Lower leg skin (tissue), 4 donors: Measurements from ENCODE around the gene ZFHX3. TPM values are rescaled to one million over a fixed set of nuclear protein-coding genes. Genes with fewer than 3 reads are reported as not detected.

Source experiments
- DNase-seq, 2 donors: peaks; one replicate each; pipeline ENCODE4 v3.0.0-alpha.2; 2019; ENCODE audit warnings: low spot score in 2 of 2
- H3K4me3 ChIP-seq: fragments of 200-600 bp; sonication (generic); 2 replicates; pipeline ENCODE4 v1.5.1; 2017; ENCODE audit warnings: mild to moderate bottlenecking, low read depth; ENCODE audit not compliant: poor library complexity, severe bottlenecking
- POLR2A ChIP-seq, 2 donors: fragments of 450-650 bp; IDR thresholded peaks; one replicate each; pipeline ENCODE4 v1.6.1; 2016 to 2017; ENCODE audit warnings: antibody characterized with exemption in 2 of 2, mild to moderate bottlenecking in 1 of 2, moderate library complexity in 1 of 2
- WGBS, 2 donors: methylation state at CpG; one replicate each; pipeline ENCODE4 v1.1.5; 2018; 5-methylcytosine and 5-hydroxymethylcytosine counted together
- intact Hi-C: fragments of 100-400 bp; cut with DNase I; formaldehyde crosslinking; loops from one replicate; pipeline ENCODE4 v1.15.0; 2023; ENCODE audit warnings: low total_unique reads
- total RNA-seq, 4 donors: library from RNA; depleted of rRNA; stranded (reverse); fragments of >200 nt; gene quantifications; one replicate each; pipeline ENCODE4 v1.1.0, GENCODE V29; 2016
- TF ChIP-seq, protein P1 (sequence below), 3 donors: fragments of 450-650 bp; IDR thresholded peaks; one replicate each; pipeline ENCODE4 v1.5.1; 2016; ENCODE audit warnings: antibody characterized with exemption in 3 of 3, mild to moderate bottlenecking in 3 of 3, moderate library complexity in 2 of 3

The ZFHX3 gene
- total RNA-seq, 4 donors from 2014 or later = 3.4 to 14.9 (median 10.0) TPM

DNA sequence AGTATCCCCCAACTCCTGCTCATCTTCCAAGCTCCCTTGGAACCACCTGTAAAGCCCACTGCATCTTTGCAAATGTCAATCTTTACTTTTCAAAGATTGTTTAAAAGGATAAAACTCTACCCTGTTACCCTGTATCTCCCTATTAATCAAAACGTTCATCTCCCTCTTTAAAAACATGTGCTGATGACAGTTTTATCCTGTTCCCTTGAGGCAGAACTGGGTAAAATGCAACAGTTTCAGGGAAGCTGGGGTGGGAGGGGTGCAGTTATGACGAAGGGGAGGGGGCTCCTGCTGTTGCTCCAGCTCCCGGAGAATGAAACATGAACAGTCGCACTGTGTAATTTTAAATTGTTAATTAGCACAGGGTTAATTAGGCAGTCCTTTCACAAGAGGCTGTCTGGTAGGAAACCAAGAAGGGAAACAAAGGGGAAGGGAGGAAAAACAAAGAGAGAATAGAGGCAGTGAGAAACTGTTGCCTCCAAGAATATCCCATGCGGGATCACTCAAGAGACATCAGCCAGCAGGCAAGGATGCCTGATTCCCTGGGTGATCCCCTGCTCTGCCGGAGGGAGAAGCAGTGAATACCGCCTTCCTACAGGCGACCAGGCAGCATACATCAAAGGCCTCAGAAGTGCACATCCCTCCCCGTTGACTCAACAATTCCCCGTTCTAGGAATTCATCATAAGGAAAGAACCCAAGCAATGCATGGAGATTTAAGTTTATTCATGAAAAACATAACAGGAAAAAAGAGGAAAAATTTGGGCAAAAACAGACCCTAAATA, 84.2 kb downstream of the ZFHX3 start:
- TF ChIP-seq POLR2A (IDR thresholded peaks at IDR 0.05) = no peak
- TF ChIP-seq, protein P1, sequence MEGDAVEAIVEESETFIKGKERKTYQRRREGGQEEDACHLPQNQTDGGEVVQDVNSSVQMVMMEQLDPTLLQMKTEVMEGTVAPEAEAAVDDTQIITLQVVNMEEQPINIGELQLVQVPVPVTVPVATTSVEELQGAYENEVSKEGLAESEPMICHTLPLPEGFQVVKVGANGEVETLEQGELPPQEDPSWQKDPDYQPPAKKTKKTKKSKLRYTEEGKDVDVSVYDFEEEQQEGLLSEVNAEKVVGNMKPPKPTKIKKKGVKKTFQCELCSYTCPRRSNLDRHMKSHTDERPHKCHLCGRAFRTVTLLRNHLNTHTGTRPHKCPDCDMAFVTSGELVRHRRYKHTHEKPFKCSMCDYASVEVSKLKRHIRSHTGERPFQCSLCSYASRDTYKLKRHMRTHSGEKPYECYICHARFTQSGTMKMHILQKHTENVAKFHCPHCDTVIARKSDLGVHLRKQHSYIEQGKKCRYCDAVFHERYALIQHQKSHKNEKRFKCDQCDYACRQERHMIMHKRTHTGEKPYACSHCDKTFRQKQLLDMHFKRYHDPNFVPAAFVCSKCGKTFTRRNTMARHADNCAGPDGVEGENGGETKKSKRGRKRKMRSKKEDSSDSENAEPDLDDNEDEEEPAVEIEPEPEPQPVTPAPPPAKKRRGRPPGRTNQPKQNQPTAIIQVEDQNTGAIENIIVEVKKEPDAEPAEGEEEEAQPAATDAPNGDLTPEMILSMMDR (IDR thresholded peaks at IDR 0.05) = no peak
- DNase-seq = no peak
- 79 to 84% methylated on average over 10 of the region's 10 CpGs for WGBS, 2 donors
- intact Hi-C loops = no loop called here
- H3K4me3 ChIP-seq = no peak overlapping the region

DNA sequence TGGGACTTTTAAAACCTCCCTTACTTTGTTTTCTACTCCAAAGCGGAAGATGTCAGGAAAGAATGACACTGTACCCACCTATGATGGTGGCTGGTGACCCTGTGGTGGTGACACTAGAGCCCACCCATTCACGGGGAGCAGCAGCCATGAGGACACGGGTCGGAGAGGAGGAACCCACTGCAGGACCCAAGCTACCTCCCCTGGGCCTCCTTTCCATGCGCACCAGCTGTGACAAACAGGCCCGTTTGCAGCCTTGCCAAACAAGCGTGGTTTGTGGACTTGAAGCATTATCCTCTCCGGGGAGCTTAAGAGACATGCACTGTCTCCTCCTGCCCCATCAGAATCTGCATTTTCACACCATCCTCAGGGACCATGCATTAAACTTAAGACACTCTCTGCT, 85.6 kb downstream of the ZFHX3 start:
- intact Hi-C loops = no loop called here
- WGBS, 2 donors = 94 to 95% methylated on average over 8 of the region's 8 CpGs
- TF ChIP-seq, protein P1 (IDR thresholded peaks at IDR 0.05) = no peak
- no peak for TF ChIP-seq POLR2A (IDR thresholded peaks at IDR 0.05)

DNA sequence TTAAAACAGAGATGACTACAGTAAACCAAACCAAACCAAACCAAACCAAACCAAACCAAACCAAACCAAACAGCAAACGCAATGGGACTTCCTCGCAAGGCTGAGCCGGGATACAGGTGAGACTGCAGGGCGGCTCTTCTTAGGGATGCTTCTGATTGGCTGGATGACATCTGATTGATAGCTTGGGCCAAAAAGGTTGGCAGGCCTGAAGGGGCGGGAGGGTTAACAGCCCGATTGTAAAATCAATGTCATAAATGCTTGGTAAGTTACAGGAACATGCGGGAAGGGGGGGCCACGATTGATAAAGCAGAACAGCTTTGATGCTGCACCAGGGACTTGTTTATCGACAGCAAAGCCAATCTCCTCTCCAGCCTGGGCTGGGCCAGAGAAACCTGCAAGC, 86.1 kb downstream of the ZFHX3 start:
- 84% methylated on average over 9 of the region's 9 CpGs for WGBS, 2 donors
- no peak for TF ChIP-seq POLR2A (IDR thresholded peaks at IDR 0.05)
- TF ChIP-seq, protein P1 (IDR thresholded peaks at IDR 0.05) = no peak
- intact Hi-C loops = no loop called here
- H3K4me3 ChIP-seq = no peak overlapping the region
- DNase-seq = peak in 1 of 2 donors; percentile 70

More for the DNA sequence above, 85.6 kb downstream of the ZFHX3 start:
- H3K4me3 ChIP-seq = no peak overlapping the region
- DNase-seq = no peak

DNA sequence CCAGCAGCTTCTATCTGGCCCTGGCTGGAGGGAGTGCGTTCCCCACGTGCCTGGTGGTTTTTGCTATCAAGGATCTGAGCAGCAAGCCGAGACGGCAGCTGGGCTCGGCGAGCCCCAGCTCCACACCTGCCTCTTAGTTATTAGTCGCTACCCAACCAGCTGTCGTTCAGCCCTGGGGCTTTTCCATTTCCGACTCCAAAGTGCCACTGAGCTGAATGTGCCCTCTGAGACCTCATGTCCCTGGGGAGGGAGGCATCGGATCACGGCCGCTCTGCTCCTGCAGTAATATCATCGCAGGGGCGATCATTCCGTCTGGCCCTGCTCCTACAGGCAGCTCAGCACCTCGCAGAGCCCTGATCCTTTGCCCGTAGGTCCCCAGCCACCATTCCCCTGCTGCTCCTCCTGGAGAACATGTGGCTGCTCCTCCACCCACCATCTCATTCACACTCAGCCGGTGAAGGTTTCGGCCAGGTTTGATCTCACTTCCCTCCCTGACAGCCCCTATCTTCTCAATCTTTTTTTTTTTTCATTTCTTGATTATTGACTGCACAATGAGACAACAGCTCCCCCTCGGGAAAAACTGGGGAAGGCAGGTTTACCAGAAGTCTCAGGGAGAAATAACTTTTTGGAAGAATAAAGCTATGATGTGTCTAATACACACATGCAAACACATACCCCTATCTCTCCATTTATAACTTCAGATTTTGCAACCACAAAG, 86.7 kb downstream of the ZFHX3 start:
- intact Hi-C loops = no loop called here
- TF ChIP-seq POLR2A (IDR thresholded peaks at IDR 0.05) = no peak
- TF ChIP-seq, protein P1 (IDR thresholded peaks at IDR 0.05) = no peak
- WGBS, 2 donors = 51 to 52% methylated on average over 20 of the region's 20 CpGs
- no peak for DNase-seq
- no peak overlapping the region for H3K4me3 ChIP-seq

DNA sequence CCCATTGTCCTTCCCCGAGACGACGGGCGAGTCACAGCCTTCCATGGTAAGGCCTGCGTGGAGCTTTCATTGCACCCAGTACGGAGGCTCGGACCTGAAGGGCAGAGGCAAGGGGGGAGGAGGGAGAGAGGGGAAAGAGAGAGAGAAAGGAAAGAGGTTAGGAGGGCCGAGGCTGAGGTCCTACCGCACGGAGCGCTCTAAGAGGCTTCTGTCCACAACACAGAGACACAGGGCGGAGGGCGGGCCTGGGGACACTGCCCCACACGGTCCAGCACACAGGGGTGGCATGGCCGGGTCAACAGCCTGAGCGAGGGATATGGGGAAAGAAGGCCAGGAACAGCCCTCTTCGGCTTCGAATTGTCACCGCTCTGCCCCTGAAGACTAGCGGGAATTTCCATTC, 87.8 kb downstream of the ZFHX3 start:
- no peak overlapping the region for H3K4me3 ChIP-seq
- no peak for DNase-seq
- intact Hi-C loops = no loop called here
- 95 to 97% methylated on average over 20 of the region's 20 CpGs for WGBS, 2 donors
- TF ChIP-seq, protein P1 (IDR thresholded peaks at IDR 0.05) = no peak
- TF ChIP-seq POLR2A (IDR thresholded peaks at IDR 0.05) = no peak
